ENCODE data around the gene CWC25.
"Not testable (repeated sequence)": the region's sequence is repeated elsewhere in the genome, so short reads cannot be mapped to it uniquely, and the experiment has no call there.

Gene CWC25

DNA sequence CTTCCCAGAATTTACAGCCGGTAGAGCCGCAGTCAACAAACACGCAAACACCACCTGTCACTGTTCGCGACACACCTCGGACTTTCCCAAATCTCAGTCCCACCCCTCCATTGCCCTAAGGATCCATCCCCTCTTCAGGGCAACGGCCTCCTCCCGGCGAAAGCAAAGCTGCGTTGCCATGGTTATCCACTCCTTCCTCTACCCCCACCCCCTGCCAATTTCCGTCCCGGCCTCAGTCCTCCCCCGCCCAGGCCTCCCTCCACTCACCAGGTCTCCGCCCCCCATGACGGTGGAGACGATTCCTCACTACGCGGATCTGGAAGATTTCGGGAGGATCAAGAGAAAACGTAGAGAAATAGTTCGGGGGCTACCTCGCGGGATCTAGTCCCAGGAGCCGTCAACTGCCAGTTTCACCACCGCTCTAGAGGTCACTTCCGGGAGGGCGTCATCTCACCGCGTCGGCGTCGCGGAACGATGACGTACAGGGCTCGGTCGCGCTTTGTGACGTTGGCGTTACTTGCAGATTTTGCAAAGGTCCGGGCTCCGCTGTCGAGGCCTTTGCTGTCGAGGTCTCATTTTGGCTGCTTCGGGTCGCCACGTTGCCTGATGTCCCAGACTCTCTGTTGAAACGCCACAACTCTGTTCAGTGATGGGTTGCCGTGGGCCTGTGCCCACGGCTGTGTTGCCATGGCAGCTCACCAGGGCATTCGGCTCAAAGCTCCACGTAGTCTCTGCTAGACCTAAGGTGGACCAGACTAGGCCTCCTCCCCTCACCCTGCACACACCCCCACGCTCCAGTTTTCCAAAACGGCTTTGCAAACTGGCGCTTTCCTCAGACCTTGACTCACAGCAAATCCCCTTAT lies at the start of gene CWC25:
Gene CWC25 (minus strand): TSS at position 423 of the 863 bp plus-strand sequence. CDS start 138 bp downstream, at position 285.
- DNase-seq, result peak; percentile 93

DNA sequence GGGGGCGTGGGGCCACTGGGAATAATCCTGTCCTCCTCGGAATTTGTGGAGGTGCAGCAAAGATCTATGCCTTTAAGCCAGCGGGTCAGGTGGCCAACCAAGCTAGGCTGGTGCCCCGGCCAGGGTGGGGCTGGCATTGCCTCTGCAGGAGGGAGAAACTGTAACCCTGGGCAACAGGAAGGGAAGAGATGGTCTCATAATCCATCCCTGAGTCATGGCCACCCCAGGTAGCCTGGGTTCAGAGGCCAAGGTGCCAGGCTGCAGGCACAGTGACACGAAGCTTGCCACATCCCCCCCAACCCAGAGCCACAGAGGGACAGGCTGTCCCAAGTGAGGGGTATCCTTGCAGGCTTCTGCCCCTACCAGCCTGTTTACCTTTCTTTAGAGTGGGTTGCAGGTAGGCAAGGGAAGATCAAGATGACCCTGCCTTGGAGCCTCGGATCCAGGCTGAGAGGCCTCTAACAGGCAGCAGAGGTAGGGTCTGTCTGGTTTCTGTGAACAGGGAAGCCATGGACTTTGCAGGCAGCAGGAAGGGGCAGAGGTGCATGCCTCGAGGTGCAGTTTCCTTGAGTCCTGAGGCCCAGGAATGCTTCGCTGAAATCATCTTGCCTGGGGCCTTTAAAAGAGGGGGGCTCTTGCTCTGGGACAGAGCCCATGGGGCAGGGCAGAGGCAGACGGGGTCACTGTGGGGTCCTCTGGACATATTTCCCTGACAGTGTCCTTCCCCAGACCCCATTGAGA lies 48.7 kb upstream of the CWC25 start:
- DNase-seq, result no peak

- no peak for DNase-seq
Observed at GRCh38 chr17:38872671-38873385, 47.7 kb upstream of the CWC25 start.

DNA sequence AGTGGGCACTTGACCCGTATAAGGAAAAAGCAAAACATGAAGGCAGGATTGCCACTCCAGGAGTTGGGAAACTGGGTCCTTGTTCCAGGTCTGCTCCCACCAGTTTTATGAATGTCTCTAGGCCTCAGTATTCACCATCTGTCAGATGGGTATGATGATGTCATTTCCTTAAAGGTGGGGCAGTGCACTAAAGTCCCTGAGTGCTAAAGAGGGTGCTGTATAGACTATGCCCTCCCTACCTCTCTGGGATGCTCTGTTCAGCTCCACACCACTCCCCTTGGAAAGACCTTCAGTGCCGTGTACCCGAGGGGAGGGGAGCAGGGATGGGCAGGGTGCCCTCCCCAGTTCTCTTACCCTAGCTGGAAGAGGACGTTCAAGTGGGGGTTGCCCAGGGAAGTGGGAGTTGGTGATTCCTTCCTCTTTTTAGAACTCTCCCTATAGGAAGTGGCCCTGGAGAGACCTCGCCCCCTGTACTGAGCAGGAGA lies 46.9 kb upstream of the CWC25 start:
- no peak for DNase-seq

DNA sequence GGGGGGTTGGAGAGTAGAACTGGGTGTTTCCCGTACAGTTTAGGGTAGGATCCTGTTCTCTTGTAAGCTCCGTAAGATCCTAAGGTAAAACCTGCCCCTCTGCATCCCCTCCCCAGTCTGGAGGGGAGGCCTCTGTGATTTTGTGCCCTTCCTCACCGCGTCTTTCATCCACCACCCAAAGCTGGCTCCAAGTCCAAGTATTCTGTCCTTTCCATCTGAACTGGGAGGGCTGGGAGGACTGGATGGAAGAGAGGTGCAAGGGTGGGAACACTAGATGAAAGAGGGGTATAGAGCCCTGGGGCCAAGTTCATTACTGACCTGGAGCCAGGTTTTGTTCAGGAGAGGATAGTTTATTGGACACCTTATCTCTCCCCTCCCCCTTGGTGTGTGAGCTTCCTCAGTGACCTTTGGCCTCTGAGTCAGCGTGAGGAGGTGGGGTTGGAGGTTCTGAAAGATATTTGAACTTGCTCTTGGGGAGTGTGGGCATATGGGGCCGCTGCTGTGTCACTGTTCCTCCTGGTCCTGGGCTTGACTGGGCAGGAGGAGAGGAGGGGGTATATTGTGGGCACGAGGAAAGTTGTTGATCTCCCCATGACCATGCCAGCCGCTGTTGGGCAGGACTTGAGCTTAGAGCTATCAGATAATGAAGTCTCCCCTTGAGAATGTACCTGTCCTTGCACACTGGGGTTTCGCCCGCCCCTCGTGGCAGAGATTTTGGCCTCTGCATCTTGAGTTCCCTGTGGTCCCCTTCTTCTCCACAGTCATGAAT lies 46.3 kb upstream of the CWC25 start:
- DNase-seq, result peak; percentile 83

GRCh38 chr17:38870259-38871165 lies 45.4 kb upstream of the CWC25 start:
- peak; percentile 81 for DNase-seq

DNA sequence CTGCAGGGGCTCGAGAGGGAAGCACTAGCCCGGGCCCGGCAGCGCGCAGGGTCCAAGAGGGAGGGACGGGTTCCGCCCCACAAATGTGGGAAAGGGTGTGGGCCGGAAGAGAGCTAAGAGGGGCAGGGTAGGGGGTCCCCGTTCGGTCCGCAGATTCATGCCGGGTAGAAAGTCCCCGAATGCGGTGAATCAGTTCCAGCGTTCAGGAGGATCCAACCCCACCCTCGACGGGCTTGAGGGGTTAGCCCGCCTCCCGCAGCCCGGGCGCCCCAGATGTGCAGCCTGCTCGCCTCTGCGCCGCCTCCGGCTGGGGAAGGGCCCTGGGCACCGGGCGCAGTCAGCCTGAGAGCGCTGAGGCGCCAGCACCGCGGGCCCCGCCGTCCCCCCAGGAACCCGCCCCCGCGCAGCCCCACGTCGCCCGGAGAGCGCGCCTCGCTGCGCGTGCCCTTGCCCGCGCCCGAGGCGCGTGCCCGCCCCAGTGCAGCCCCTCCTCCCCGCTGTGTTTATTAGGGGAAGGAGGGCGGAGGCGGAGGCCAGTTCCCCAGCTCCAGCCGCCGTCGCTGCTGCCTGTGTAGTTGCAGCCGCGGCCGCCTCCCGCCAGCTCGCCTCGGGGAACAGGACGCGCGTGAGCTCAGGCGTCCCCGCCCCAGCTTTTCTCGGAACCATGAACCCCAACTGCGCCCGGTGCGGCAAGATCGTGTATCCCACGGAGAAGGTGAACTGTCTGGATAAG lies 44.6 kb upstream of the CWC25 start, which contains the start of gene LASP1:
Gene LASP1 (plus strand): TSS at position 533 of the 733 bp plus-strand sequence. CDS start 132 bp downstream, at position 665.
- peak; percentile 89 for DNase-seq

DNA sequence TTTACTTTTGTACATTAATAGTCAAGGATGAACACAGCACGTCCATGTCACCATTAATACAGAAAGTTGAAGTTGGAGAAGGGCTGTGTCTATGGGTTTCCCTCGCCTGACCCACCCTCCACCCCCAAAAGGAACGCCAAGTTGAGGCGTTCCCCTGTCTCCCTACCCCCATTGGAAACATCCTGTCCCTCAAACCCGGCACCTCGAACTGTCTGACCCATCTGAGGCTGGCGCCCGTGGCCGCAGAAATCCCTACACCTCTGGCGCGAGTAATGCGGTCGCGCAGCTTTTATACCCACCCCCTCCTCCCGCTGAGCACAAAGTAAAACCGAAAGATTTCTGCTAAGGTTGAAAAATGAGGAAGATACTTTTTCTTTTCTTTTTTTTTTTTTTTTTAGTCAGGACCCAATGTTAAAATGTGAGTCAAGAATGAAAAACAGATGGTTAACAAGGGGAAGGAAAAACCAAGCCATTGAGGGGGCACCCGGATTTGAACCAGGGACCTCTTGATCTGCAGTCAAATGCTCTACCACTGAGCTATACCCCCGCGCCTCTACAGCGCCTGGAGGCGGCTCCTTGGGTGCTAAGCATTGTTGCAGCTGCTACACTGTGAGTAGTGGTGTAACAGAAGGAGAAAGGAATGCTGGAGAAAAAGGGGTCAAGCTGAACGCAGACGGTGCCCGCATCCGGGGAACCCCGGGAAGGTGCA lies 43.9 kb upstream of the CWC25 start:
- peak; percentile 86 for DNase-seq

DNA sequence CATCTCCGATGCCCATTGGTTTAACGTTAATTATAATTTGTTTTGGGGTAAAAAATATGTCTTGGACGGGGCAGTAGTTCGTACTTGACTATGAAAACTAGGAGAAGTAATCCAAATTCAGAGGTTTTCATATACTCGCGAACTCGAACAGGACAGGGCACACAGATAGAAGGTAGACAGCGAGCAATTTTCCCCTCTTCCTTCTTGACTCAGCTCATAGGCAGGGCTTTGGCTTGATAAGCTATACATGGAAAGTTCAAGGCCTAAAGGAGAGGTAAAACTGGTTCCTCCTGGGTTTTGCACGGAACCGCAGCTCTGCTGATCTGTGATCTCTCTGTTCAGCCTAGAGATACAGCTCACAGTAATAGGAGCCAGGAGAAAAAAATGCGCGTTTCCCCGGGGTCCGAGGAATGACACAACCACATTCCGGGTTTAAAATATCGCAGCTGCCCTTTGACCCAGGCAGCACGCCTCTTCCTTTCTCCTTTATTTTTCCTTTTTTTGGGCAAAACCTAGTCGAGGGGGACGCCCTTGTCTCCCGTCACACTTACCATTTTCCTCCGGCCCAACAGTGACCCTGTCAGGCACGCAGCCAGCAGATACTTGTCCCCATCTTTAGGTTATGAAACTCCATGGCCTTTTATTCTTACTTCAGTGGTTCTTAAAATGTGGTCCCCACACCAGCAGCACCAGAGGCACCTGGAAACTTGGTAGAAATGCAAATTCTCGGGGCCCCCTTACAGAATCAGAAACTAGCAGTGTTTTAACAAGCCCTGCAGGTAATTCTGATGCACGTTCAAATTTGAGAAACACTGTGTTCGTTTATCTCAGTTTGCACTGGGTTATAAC lies 43.1 kb upstream of the CWC25 start:
- DNase-seq, result peak; percentile 30

DNA sequence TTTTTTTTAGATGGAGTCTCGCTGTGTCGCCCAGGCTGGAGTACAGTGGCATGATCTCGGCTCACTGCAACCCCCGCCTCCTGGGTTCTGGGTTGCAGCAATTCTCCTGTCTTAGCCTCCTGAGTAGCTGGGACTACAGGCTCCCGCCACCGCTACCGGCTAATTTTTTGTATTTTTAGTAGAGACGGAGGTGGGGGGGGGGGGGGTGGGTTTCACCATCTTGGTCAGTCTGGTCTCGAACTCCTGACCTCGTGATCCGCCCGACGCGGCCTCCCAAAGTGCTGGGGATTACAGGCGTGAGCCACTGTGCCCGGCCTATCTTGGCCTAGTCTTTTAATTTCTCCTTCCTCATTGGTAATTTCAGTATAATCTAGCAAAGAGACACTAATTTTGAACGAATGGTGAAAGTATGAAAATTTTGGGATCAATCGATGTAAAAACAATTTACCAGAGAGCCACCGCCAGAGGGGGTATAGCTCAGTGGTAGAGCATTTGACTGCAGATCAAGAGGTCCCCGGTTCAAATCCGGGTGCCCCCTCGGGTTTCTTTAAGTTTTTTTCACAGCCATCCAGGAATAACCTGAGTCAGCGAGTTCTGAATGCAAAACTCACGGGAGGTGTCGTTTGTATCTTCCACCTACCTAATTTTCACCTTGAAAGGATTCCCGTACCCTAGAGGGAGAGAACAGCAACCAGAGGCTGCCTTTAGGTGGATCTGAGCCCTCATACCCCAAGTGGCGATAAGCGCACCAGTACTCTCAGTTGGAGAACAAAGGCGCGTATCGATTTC lies 42.3 kb upstream of the CWC25 start:
- peak; percentile 74 for DNase-seq

GRCh38 chr17:38864636-38865398 lies 39.7 kb upstream of the CWC25 start:
- DNase-seq, result no peak

- no peak for DNase-seq
Observed at GRCh38 chr17:38861399-38861843, 36.3 kb upstream of the CWC25 start.

DNA sequence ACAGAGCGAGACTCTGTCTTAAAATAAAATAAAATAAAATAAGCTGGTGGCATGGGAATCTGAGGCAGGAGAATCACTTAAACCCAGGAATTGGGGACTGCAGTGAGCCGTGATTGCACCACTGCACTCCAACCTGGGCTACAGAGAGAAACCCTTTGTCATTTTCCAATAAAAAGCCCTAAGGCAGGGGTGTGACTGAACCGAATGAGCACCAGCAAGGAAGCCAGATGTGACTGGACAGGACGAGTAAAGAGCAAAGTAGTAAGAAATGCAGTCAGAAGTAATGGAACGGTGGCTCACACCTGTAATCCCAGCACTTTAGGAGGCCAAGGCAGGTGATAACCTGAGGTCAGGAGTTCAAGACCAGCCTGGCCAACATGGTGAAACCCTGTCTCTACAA lies 32.1 kb upstream of the CWC25 start:
- no peak for DNase-seq

GRCh38 chr17:38855101-38855714 lies 30.1 kb upstream of the CWC25 start:
- DNase-seq, result not testable (repeated sequence)

GRCh38 chr17:38853292-38854219 lies 28.4 kb upstream of the CWC25 start, which contains the start of gene RPL23:
TSS of gene RPL23 (minus strand) at chr17:38853721. CDS start at chr17:38853710, 11 bp downstream.
- peak; percentile 96 for DNase-seq
